RWPE2 (cell line): ENCODE measurements around the gene AP3S1.

Experiments used
- ATAC-seq: fragments of 200-7000 bp; cut with Tn5 transposase; 3 replicates; pipeline ENCODE4 v1.9.1; 2021; ENCODE audit warnings: low read depth
- DNase-seq: peaks from one replicate; pipeline ENCODE4 v3.0.0-alpha.2; 2020; ENCODE audit warnings: low spot score
- H3K27ac ChIP-seq: fragments of 450-650 bp; 2 replicates; pipeline ENCODE4 v1.5.1; 2017; ENCODE audit warnings: mild to moderate bottlenecking; ENCODE audit not compliant: poor library complexity, severe bottlenecking
- H3K27me3 ChIP-seq: fragments of 250-450 bp; sonication (Bioruptor Pico); 2 replicates; pipeline ENCODE4 v1.5.1; 2021; ENCODE audit warnings: mild to moderate bottlenecking, moderate library complexity; ENCODE audit not compliant: insufficient read depth, poor library complexity, severe bottlenecking
- H3K36me3 ChIP-seq: fragments of 250-450 bp; sonication (Bioruptor Pico); 2 replicates; pipeline ENCODE4 v1.5.1; 2020; ENCODE audit warnings: low read depth, mild to moderate bottlenecking, moderate library complexity
- H3K4me1 ChIP-seq: fragments of 250-450 bp; sonication (Bioruptor Pico); 2 replicates; pipeline ENCODE4 v1.5.1; 2021; ENCODE audit warnings: mild to moderate bottlenecking, moderate library complexity; ENCODE audit not compliant: insufficient read depth, poor library complexity, severe bottlenecking
- H3K4me3 ChIP-seq: fragments of 250-450 bp; sonication (Bioruptor Pico); 2 replicates; pipeline ENCODE4 v1.5.1; 2021; ENCODE audit warnings: mild to moderate bottlenecking, moderate library complexity; ENCODE audit not compliant: severe bottlenecking
- H3K9me3 ChIP-seq: fragments of 250-450 bp; sonication (Bioruptor Pico); 2 replicates; pipeline ENCODE4 v1.5.1; 2021; ENCODE audit warnings: mild to moderate bottlenecking, moderate library complexity; ENCODE audit not compliant: severe bottlenecking
- CTCF ChIP-seq: fragments of 450-650 bp; IDR thresholded peaks from one replicate; pipeline ENCODE4 v1.5.1; 2017; ENCODE audit warnings: mild to moderate bottlenecking, moderate library complexity; ENCODE audit not compliant: poor library complexity, severe bottlenecking

Gene AP3S1

DNA sequence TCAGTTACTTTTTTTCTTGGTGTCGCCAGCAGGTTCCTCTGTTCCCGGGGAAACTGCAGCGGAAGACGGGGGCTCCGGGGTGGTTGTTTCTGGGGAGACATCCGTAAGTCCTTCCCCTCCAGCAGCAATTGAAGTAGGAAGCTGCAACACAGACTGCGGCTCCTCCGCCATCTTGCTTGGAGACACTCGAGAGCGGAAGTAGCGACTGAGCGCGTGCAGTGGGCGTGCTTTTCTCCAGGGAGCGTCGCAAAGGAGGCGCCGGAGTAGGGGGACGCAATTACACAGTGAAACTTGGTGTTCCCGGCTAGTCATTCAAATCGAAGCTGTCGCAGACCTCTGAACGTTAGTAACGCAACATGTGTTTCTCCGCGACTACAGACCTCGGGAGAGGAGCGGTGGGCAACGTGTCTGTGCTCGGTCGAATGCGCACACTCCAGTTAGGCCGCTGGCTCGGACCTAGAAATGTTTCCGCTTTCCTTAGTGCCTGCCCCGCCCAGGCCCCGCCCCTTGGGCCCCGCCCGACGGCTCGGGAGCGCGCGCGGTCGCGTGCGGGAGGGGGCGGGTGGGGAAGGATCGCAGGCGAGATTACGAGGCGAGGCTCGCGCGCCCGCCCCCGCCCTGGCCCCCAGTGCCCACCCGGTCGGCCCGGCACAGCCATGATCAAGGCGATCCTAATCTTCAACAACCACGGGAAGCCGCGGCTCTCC is at the start of gene AP3S1, which contains the start of gene ATG12:
Gene AP3S1 (plus strand): TSS at position 554 of the 707 bp plus-strand sequence. CDS start 103 bp downstream, at position 657.
Gene ATG12 (minus strand): TSS at position 184 of the 707 bp plus-strand sequence. CDS start 13 bp downstream, at position 171.
- peaks cover 20% of the 10 kb centered on the region for H3K4me1 ChIP-seq
- H3K27me3 ChIP-seq, result no peaks in the 10 kb centered on the region
- DNase-seq (peak; percentile 93), ATAC-seq (peak; percentile 84)
- TF ChIP-seq CTCF, result no peak
- peak within 1 kb of the TSS; percentile 89 for H3K4me3 ChIP-seq
- H3K9me3 ChIP-seq, result no peaks in the 10 kb centered on the region
- peaks cover 27% of the 10 kb centered on the region for H3K36me3 ChIP-seq
- peak within 1 kb of the TSS; percentile 76 for H3K27ac ChIP-seq

DNA sequence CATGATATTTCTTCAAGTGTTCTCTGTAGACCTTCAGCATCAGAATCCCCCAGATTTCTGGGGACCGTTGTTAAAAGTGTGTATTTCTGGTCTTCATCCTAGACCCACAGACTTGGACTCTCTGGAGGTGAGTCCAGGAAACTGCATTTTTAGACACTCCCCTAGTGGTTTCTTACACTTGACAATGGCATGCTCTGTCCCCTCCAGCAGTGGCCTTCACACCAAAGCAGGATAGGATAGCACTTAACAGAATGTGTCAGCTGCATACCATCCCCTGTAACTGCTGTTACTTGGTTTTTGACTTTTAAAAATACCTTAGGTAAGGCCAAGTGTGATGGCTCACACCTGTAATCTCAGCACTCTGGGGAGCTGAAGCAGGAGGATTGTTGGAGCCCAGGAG is 46.0 kb upstream of the AP3S1 start:
- ATAC-seq, result no peak
- Histone ChIP-seq H3K9me3 (no peaks in the 10 kb centered on the region), H3K27me3 (peaks cover 11% of the 10 kb centered on the region), H3K27ac (no peak overlapping the region), H3K4me3 (no peak overlapping the region), H3K4me1 (no peaks in the 10 kb centered on the region), H3K36me3 (no peaks in the 10 kb centered on the region)
- TF ChIP-seq CTCF, result no peak
- no peak for DNase-seq

DNA sequence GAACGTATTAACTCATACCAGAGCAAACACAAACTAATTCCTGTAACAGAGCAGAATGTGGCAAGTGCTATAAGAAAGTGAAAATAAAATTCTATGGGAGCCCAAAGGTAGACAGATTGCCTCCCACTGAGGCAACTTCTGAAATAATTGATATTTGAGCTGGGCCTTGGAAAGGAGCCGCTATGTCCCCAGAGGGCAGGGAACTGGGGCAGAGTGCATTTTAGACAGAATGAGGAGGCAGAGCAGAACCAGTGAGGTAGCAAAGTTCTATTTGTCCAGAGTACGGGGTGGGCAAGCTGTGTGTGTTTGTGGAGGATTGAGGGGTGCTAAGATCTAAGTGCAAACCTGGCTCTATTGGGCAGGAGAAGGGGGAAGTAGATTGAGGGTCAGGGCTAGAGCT is 45.1 kb upstream of the AP3S1 start:
- Histone ChIP-seq H3K9me3 (no peaks in the 10 kb centered on the region), H3K36me3 (no peaks in the 10 kb centered on the region), H3K27me3 (peaks cover 9% of the 10 kb centered on the region), H3K4me1 (no peaks in the 10 kb centered on the region), H3K4me3 (no peak overlapping the region), H3K27ac (no peak overlapping the region)
- TF ChIP-seq CTCF, result no peak
- ATAC-seq (no peak), DNase-seq (no peak)

DNA sequence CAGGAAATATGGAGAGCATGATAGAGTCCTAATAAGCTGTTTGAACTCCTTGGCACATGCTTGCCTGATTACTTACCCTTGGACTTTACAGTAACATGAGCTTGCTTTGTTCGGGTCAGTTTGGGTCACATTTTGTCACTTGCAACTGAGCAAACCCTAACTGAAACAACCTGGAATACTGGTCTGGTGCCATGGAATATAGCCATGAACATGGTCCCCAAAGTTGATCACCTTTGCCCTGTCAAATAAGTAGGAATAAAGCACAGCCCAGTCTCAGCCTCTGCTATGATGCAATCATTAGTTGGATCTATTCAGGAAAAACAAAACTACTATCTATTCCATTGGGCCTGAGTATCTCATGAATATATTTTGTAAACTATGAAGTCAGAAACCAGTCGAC is 43.5 kb upstream of the AP3S1 start:
- no peaks in the 10 kb centered on the region for H3K4me1 ChIP-seq
- no peaks in the 10 kb centered on the region for H3K9me3 ChIP-seq
- ATAC-seq (no peak), DNase-seq (no peak)
- H3K4me3 ChIP-seq, result no peak overlapping the region
- TF ChIP-seq CTCF, result no peak
- no peak overlapping the region for H3K27ac ChIP-seq
- peaks cover 3% of the 10 kb centered on the region for H3K27me3 ChIP-seq
- no peaks in the 10 kb centered on the region for H3K36me3 ChIP-seq

- Histone ChIP-seq H3K4me1 (no peaks in the 10 kb centered on the region), H3K36me3 (no peaks in the 10 kb centered on the region), H3K9me3 (no peaks in the 10 kb centered on the region), H3K27me3 (peaks cover 3% of the 10 kb centered on the region), H3K4me3 (no peak overlapping the region), H3K27ac (no peak overlapping the region)
- ATAC-seq (no peak), DNase-seq (no peak)
- no peak for TF ChIP-seq CTCF
These were observed 41.6 kb upstream of the AP3S1 start for GRCh38 chr5:115800108-115800507.
